GM21367 (cell line): ENCODE results near the gene PIK3C2G.

ENCODE experiments used
- ATAC-seq: cut with Tn5 transposase; IDR thresholded peaks from one replicate; pipeline ENCODE4 v1.9.1; 2021; ENCODE audit not compliant: unreplicated experiment

The PIK3C2G gene

DNA sequence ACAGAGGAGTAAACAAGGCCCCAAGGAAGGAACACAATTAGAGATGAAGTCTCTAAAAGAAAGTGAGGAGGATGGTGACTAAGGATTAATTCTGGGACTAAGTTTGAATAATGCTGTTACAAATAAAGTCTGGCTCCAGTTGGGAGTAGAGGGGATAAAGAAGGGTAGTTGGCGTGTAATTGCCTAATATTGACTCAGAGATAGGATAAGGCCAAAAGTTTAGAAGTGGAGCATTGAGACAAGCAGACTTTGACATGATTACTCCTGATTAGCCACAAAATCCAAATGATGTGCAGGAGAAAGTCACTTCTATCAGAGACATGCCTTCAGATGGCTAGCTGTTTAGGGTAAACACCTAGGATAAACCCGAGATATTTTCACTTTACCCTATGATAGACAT, 368.1 kb downstream of the PIK3C2G start:
- no peak for ATAC-seq

DNA sequence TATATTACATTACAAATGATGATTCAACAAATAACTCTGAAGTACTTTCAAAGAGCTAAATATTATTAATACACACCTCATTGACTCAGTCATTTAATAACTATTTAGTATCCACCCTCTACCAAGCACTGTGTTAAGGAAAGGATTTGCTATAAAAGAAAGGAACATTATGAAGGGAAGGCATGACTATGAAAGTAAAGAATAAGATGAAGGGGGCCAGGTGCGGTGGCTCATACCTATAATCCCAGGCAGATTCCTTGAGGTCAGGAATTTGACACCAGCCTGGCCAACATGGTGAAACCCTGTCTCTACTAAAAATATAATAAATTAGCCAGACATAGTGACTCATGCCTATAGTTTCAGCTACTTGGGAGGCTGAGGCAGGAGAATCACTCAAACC, 368.6 kb downstream of the PIK3C2G start:
- ATAC-seq: no peak

DNA sequence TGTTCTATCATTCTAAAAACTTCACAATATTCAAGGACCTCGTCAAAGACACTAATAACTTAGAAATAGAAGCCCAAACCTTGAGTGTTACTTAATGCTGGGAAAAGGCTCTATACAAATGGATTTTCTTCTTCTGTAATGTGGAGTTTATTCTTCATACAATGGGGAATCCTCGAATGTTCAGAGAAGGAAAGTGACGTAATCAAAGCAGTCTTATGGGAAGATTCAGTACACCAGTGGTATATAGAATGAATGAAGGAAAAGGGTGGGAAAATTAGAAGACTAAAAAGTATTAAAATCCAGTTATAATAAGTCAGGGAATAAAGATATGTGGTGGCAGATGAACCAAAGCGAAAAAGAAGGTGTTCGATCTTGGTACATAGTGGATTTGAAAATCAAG, 370.0 kb downstream of the PIK3C2G start:
- ATAC-seq: no peak

DNA sequence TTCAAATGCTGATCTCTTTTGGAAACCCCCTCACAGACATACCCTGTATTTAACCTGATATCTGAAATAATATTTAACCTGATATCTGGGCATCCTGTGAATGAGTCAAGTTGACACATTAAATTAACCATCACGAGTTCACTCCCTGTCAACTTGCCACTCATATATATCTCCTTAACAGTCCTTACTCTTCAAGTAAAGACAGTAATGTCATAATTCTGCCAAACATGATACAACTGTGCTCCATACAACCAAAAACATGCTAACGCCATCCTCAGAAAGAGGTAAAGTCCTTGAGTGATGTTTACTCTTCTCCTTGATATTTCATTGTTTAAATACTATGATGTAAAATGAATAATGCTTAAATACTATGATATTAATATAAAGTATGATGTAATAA, 371.5 kb downstream of the PIK3C2G start:
- ATAC-seq: no peak

DNA sequence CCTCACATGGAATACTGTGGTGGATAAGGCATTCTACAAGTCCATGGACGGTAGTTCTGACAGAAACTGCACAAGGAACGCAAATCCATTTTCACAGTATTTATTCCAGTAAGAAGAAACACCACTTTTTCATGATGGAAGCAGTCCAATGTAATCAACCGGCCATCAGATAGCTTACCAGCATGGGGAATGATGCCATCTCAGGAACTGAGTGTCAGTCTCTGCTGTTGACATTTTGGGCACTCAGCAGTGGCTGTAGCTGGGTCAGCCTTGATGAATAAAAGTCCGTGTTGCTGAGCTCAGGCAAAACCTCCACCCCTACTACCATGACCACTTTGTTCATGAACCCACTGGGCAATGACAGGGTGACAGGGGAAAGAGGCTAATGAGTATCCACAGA, 373.1 kb downstream of the PIK3C2G start:
- no peak for ATAC-seq

DNA sequence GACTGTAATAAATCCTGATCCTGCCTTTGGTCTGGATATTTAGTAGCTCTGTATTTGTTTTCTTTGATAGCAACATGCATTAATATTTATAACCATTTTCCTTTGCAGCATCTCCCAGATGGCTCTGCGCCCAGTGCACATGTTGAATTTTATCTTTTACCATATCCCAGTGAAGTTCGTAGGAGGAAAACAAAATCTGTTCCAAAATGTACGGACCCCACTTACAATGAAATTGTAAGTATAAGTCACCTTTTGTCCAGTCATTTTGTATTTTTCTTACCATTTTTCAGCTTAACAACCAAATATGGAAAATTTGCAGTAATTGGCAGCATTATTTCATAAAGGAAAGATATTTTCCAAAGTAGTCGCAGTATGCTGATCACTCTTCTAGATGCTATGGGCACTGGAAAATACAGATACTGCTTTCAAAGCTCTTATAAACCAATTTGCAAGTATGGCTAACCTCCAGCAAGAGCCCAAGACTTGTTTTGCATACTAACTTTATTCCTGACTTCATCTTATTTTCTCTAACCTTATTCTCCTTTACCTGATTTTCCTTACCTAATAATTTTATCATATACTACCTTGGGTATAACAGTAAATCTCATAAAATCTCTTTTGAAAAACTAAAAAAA, 379.1 kb downstream of the PIK3C2G start:
- no peak for ATAC-seq

DNA sequence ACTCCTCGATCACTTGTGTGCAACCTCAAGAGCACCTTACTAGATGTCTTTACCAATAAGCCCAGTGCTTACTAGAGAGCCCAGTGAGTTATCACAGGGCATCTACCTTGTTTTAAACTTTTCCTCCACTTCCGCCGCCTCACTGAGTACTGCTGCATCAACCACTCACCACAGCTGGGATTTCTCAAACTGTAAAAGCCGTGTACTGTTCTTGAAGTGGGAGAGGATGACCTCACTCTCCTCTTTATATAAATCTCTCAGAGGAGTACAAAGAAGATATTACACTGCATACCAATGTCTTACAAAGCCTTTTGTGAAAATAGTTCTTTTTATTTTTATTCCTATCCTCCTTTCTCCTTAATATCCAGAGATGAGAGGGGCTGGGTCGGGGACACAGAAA, 382.4 kb downstream of the PIK3C2G start:
- ATAC-seq: no peak

DNA sequence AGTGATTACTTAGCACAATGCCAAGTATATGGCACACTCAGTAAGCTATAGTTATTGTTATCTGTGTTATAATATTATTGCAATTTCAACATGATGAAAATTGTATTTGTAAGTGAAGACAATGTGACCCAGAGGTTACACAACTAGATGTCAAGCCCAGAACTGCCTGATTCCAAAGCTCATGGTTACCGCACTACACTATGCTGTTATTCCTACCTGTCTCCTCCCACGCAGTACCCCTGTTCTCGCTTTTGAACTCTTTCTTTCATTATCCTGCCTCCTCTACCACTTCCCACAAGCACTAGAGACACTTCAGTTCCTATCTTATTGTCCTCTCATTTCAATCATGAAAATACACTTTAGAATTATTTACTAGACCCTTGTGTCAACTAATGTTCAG, 383.2 kb downstream of the PIK3C2G start:
- no peak for ATAC-seq

DNA sequence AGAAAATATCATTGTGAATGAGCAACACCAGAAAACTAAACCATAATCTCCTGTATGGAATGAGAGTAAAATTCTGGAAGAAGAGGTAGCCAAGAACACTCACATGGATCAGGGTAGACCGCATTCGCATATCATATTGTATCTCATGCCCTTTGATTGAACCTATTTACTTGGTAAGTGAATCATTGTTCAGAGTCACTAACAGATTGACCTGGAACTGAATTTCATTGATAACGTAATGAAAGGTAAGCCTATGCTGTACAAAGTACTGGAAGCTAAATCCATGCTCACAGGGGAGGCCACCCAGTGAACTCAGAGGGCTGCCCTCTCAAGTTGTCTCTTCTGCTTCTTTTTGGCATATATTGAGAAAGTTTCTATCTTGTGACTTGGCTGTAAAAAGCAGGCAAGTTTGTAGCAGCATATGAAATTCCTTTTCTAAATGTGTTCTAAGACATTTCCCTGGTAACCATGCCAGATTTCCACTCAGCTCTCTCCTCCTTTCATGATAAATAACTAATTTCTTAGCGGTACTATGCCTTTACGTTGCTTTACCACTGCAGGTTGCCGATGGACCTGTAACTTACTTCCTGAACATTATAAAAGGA, 385.1 kb downstream of the PIK3C2G start:
- no peak for ATAC-seq

DNA sequence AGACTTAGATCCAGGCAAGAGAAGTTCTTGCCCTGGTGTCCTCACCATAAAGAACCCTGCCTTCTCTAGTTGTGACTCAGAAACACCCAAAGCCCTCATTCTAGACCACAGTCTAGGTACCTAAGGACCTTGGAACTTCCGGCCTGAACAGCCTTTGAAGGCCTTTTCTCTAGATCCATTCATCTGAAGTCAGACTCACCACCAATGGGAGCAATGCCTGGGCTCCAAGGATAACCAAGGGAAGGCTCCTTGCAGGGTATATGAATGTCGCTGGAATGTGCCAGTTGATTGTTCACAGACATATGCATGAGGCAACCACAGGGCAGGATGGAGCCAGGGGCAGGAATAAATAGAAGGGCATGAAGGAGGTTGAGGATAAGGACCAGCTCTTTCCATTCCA, 390.2 kb downstream of the PIK3C2G start:
- ATAC-seq: no peak

DNA sequence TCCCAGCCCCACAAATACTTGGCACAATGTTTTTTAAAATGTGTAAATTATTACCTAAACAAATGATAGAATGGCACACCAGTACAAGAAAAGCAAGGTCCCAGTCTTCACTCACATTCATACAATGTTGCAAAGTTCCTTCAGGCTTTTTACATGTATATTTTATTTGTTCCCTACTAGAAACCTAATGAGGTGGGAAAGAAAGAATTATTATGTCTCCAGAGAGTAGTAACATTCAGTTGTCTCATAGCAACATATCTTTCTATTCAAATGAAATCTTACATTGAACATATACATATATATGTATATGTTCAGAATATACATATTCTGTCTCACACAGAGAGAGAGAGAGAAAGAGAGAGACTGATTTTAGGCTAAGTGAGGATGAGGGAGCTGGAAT, 391.3 kb downstream of the PIK3C2G start:
- no peak for ATAC-seq

DNA sequence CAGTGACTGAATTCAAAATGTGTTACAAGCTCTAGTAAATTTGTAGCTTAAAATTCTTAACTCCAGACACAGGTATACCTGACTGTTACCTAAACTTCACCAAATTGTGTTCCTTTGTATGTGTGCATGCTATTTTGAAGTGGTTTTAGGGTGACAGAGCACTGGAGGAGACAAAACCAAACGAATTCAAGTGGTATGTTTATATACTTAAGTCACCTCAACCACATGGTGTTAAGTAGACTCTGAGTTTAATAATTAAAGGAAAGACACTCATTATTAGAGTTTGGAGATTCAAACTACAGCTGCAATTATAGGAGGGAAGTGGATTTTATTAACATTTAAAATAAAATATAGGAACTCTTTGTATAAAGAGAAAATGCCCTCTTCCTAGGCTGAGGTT, 392.1 kb downstream of the PIK3C2G start:
- no peak for ATAC-seq

DNA sequence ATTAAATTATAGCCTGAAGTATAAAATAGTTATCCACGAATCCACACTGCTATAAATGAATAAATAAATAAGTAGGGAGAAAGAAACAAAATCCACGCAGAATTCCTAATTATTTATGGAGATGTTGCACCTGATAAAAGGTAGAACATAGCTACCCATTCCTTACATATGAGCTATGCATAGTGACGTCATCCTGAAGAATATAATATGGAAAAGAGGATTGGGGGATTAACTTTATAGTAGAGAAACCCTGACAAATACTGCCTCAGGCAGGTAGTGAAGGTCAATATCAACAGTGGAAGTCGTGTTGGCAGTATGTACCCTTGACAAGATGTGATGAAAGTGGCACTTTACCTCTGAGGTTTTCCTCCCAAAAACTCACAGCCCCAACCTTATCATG, 394.0 kb downstream of the PIK3C2G start:
- ATAC-seq: no peak

DNA sequence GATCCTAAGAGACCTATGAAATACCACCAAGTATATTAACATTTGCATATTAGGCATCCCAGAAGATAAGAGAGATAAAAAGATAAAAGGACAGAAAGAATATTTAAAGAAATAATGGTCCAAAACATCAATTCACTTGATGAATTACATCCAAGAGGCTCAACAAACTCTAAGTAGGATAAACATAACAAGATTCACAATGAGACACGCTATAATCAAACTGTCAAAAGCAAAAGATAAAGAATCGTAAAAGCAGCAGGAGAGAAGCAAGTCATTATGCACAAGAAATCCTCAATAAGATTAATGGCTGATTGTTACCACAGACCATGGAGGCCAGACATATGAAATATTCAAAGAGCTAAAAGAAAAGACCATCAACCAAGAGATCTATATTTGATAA, 396.9 kb downstream of the PIK3C2G start:
- ATAC-seq: no peak

DNA sequence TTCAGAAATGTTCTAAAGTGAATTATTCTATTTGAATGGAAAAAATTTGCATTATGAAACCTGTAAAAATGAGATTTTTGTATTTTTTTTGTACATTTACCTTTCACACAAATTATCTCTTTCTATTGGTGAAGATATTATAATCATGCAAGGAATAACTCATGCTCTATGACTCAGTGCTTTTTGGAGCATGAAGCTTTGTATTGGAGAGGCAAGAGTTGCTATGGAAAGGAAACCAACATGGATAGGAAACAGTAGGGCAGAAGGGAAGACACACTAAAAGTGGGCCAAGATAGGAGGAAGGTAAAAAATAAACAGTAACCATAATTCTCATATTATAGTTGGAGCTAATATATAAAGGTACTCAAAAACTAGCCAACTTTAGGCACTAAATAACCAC, 397.5 kb downstream of the PIK3C2G start:
- no peak for ATAC-seq

DNA sequence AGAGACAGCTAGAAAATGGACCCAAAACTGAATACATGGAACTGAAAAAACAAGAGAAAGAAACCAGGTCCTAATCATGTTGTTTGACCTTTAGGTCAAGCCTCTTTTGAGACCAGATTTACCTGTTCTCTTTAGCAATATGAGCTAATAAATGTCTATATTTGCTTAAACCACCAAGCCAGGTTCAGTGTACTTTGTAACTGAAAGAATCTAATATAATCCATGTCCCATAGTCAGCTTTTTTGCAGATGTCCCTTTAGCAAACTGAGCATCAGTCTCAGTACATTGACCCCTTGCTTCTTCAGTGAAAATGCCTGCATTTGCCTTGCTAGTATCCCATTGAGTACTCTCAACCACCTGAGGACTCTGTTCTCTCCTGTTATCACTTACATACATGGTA, 414.8 kb downstream of the PIK3C2G start:
- no peak for ATAC-seq

DNA sequence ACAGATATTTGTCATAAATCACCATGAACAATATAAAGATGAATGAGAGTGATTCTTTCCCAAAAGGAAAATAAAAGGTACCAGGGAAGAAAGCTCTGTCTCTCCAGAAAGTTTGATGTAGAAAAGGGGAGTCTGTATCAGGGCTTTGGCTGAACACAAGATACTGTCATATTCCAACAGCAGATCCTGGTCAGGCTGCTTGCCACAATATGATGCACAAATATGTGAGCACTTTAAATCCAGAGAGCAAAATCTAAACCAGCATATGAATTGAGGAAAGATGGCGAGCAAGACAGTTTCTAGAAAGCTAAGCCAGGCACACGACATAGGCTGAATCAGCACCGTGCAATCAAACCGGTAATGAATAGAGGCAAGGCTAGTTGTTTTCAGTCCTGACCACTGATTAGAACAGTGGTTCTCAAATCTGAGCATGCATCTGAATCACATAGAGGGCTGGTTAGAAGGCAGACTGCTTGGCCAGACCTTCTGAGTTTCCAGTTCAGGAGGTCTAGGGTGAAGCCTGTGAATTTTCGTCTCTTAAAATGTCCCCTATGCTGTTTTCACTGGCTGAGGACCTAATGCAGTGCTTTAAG, 415.8 kb downstream of the PIK3C2G start:
- no peak for ATAC-seq

DNA sequence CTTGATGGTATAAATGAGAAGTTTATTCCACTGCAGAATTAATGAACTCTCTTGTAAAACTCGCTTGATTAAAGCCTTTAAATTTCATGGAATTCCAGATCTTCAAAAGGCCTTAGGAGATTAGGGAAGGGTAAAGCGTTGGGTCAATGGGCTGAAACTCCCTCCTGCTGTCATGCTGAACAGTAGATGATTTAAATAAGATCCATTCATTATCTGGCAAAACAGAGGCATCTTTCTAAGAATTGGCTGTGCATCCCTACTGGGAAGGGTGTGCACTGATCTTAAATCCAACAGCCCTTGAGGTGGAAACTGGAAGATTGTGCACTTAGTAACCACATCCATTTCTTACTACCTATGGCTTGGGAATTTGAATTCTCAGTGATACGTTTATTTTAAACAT, 420.5 kb downstream of the PIK3C2G start:
- no peak for ATAC-seq

DNA sequence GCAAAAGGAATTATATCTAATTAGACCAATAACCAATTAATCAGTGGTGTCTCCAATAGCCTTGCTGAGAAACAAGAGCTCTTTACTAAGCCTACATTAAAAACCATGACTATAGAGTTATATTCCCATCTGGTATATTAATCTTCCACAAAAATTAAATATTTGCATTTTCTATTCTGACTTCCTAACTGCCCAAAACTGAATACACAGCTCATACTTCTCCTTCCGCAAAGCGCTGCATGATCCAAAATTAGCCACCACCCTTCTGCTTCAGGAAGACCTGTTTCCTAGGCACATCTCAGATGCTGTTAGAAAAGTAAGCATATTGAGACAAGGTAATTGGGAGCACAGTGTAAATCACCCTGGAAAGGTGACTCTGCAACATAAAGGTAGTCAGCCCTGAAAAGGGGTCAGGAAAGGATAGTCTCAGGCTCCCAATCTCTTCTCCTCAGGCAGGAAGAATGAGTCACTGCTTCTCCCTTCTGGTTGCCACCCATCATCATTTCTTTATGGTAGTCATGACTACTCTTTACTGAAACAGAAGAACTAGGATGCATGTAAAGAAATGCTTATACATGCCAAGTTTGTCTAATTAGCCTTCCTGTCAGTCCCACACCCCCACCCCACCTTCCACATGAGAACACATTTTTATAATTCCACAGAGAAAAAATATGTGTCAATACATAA, 422.2 kb downstream of the PIK3C2G start:
- ATAC-seq: no peak

DNA sequence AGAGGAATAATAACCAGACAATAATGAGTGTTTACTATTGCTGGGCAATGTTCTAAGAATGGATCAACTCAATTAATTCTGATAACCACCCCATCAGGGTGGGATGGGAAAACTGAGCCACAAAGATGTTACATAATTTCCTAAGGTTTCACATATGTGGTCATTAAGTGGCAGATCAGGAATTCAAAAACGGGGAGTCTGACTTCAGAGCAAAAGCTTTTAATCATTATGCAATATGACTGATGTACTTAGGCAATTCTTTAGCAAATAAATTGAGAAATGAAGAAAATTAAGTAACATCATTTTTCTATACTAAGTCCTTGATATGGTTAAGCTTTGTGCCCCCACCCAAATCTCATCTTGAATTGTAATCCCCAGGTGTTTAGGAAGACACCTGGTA, 423.1 kb downstream of the PIK3C2G start:
- ATAC-seq: no peak

DNA sequence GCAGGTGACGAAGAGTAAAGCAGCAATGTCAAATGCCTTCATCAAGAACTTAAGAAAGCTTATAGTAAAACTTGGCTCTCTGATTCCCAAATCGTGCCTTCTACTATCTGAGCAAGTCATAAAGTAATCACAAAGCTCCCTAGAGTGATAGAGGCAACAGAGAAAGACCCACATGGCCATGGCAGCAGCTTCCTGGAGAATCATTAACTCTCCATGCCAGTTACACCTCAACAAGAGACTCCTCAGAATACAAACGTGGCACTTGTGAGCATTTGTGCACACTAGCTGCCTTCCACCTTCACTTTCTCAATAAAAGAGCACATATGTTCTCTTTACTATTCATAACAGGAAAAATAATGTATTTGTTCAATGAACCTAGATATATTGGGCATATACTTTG, 428.5 kb downstream of the PIK3C2G start:
- no peak for ATAC-seq

DNA sequence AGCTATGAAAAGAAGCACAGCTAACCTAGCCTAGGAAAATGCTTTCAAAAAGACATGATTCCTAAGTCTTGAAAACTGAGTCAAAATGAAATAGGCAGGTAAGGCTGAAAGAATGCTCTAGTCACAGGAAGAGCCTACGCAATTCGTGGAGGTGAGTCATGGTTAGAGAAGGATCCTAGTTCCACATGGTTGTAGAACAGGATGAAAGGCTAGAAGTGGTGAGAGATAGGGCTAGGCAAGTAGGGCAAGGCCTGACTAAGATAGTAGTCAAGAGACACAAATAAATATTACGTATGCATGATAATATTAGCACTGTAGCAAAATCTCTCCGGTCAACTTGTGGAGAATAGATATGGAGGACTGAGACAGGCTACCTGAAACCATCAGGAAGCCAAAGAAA, 429.3 kb downstream of the PIK3C2G start:
- no peak for ATAC-seq
